H9 (cell line): Measurements from ENCODE around the gene SLC6A3. TPM values are rescaled to one million over a fixed set of nuclear protein-coding genes. Genes with fewer than 3 reads are reported as not detected.

Experiments
- DNase-seq: peaks from one replicate; pipeline ENCODE4 v3.0.0-alpha.2; 2017
- H2AFZ ChIP-seq: one replicate; pipeline ENCODE4 v1.6.1; 2013; ENCODE audit warnings: mild to moderate bottlenecking, low read length, control low read depth, moderate library complexity
- H2AK5ac ChIP-seq: 2 replicates; pipeline ENCODE4 v1.6.1; 2013; ENCODE audit warnings: low read length, control low read depth, mixed read lengths; ENCODE audit not compliant: insufficient read length
- H2BK120ac ChIP-seq: one replicate; pipeline ENCODE4 v1.6.1; 2013; ENCODE audit warnings: low read depth, mild to moderate bottlenecking, low read length, control low read depth, inconsistent platforms; ENCODE audit not compliant: poor library complexity, severe bottlenecking
- H2BK12ac ChIP-seq: 2 replicates; pipeline ENCODE4 v1.6.1; 2013; ENCODE audit warnings: low read length, control low read depth, mixed read lengths, low read depth; ENCODE audit not compliant: insufficient read length
- H2BK15ac ChIP-seq: 2 replicates; pipeline ENCODE4 v1.6.1; 2013; ENCODE audit warnings: low read depth, low read length, control low read depth
- H2BK20ac ChIP-seq: one replicate; pipeline ENCODE4 v1.6.1; 2013; ENCODE audit warnings: low read depth, mild to moderate bottlenecking, low read length, control low read depth, inconsistent platforms; ENCODE audit not compliant: poor library complexity, severe bottlenecking
- H2BK5ac ChIP-seq: 2 replicates; pipeline ENCODE4 v1.6.1; 2013; ENCODE audit warnings: low read length, control low read depth, mixed read lengths; ENCODE audit not compliant: insufficient read length
- H3K14ac ChIP-seq: 2 replicates; pipeline ENCODE4 v1.6.1; 2013; ENCODE audit warnings: low read length, control low read depth; ENCODE audit not compliant: insufficient read depth
- H3K18ac ChIP-seq: 2 replicates; pipeline ENCODE4 v1.6.1; 2013; ENCODE audit warnings: low read depth, mild to moderate bottlenecking, mixed read lengths, low read length, control low read depth; ENCODE audit not compliant: insufficient read length
- H3K23ac ChIP-seq: 2 replicates; pipeline ENCODE4 v1.6.1; 2013; ENCODE audit warnings: low read length, control low read depth, mixed read lengths, low read depth; ENCODE audit not compliant: insufficient read length
- H3K23me2 ChIP-seq: 2 replicates; pipeline ENCODE4 v1.6.1; 2013; ENCODE audit warnings: low read depth, mild to moderate bottlenecking, mixed read lengths, low read length, control low read depth; ENCODE audit not compliant: insufficient read length, poor library complexity, severe bottlenecking
- H3K27ac ChIP-seq: 2 replicates; pipeline ENCODE4 v1.5.1; 2013; ENCODE audit warnings: low read length, control low read depth, mixed read lengths, low read depth; ENCODE audit not compliant: insufficient read length
- H3K27me3 ChIP-seq: 2 replicates; pipeline ENCODE4 v1.6.1; 2013; ENCODE audit warnings: low read length, control low read depth, inconsistent platforms; ENCODE audit not compliant: insufficient read depth
- H3K4ac ChIP-seq: 2 replicates; pipeline ENCODE4 v1.6.1; 2013; ENCODE audit warnings: low read depth, mild to moderate bottlenecking, control low read depth, inconsistent platforms, low read length, moderate library complexity
- H3K4me1 ChIP-seq: 2 replicates; pipeline ENCODE4 v1.6.1; 2013; ENCODE audit warnings: low read length, control low read depth, inconsistent platforms; ENCODE audit not compliant: insufficient read depth
- H3K4me2 ChIP-seq: 2 replicates; pipeline ENCODE4 v1.6.1; 2013; ENCODE audit warnings: low read length, control low read depth, mixed read lengths; ENCODE audit not compliant: insufficient read length, insufficient read depth
- H3K56ac ChIP-seq: 2 replicates; pipeline ENCODE4 v1.6.1; 2013; ENCODE audit warnings: low read depth, mild to moderate bottlenecking, mixed read lengths, low read length, control low read depth; ENCODE audit not compliant: insufficient read length
- H3K79me1 ChIP-seq: 2 replicates; pipeline ENCODE4 v1.6.1; 2013; ENCODE audit warnings: low read depth, mild to moderate bottlenecking, moderate library complexity, low read length, control low read depth, inconsistent platforms; ENCODE audit not compliant: insufficient read depth, poor library complexity, severe bottlenecking
- H3K79me2 ChIP-seq: 2 replicates; pipeline ENCODE4 v1.6.1; 2013; ENCODE audit warnings: low read length, control low read depth, inconsistent platforms; ENCODE audit not compliant: insufficient read depth
- H3K9ac ChIP-seq: 2 replicates; pipeline ENCODE4 v1.6.1; 2013; ENCODE audit warnings: low read length, control low read depth, mixed read lengths; ENCODE audit not compliant: insufficient read length; ENCODE audit errors: extremely low read depth
- H3K9me3 ChIP-seq: one replicate; pipeline ENCODE4 v1.6.1; 2013; ENCODE audit warnings: low read depth, low read length, inconsistent platforms; ENCODE audit not compliant: control insufficient read depth
- H3T11ph ChIP-seq: one replicate; pipeline ENCODE4 v1.6.1; 2013; ENCODE audit warnings: mild to moderate bottlenecking, low read length, control low read depth, inconsistent platforms
- H4K20me1 ChIP-seq: one replicate; pipeline ENCODE4 v1.6.1; 2013; ENCODE audit not compliant: control insufficient read depth, insufficient read length, insufficient read depth
- H4K5ac ChIP-seq: 2 replicates; pipeline ENCODE4 v1.6.1; 2013; ENCODE audit warnings: low read depth, mild to moderate bottlenecking, mixed read lengths, low read length, control low read depth; ENCODE audit not compliant: insufficient read length
- H4K8ac ChIP-seq: replicated peaks from 2 replicates; pipeline ENCODE4 v1.6.1; 2013; ENCODE audit warnings: low read length, control low read depth, mixed read lengths, low read depth; ENCODE audit not compliant: insufficient read length
- H4K91ac ChIP-seq: 2 replicates; pipeline ENCODE4 v1.6.1; 2013; ENCODE audit warnings: low read depth, mild to moderate bottlenecking, moderate library complexity, mixed read lengths, low read length, control low read depth; ENCODE audit not compliant: insufficient read length
- H3K27ac Mint-ChIP-seq, 3 experiments: 2 replicates in 2 of 3; 3 replicates in 1 of 3; pipeline ENCODE4 v1.8.0; 2020 to 2021; ENCODE audit warnings: mixed read lengths in 3 of 3, mild to moderate bottlenecking in 1 of 3, moderate library complexity in 1 of 3
- H3K27me3 Mint-ChIP-seq: 2 replicates; pipeline ENCODE4 v1.8.0; 2021; ENCODE audit warnings: low read depth, mild to moderate bottlenecking, moderate library complexity, mixed read lengths
- H3K36me3 Mint-ChIP-seq, 3 experiments: 2 replicates in 2 of 3; 3 replicates in 1 of 3; pipeline ENCODE4 v1.8.0; 2020 to 2021; ENCODE audit warnings: low read depth in 3 of 3, mixed read lengths in 3 of 3; ENCODE audit not compliant: insufficient read depth in 1 of 3
- H3K4me1 Mint-ChIP-seq, 2 experiments: 2 replicates each; pipeline ENCODE4 v1.8.0; 2020; ENCODE audit warnings: mixed read lengths in 2 of 2
- H3K4me3 Mint-ChIP-seq, 2 experiments: 2 replicates in 1 of 2; 3 replicates in 1 of 2; pipeline ENCODE4 v1.8.0; 2020 to 2021; ENCODE audit warnings: mild to moderate bottlenecking in 2 of 2, mixed read lengths in 2 of 2, moderate library complexity in 1 of 2
- H3K9me3 Mint-ChIP-seq, 2 experiments: 2 replicates in 1 of 2; 3 replicates in 1 of 2; pipeline ENCODE4 v1.8.0; 2020; ENCODE audit warnings: mild to moderate bottlenecking in 2 of 2, mixed read lengths in 2 of 2, moderate library complexity in 1 of 2
- CTCF ChIP-seq: fragments of 200-600 bp; sonication (generic); conservative IDR thresholded peaks from 3 replicates; pipeline ENCODE4 v1.8.0; 2021; ENCODE audit warnings: antibody characterized with exemption, mild to moderate bottlenecking
- WGBS: extraction: QIAGEN DNeasy Blood & Tissue Kit; methylation state at CpG from one replicate; pipeline ENCODE4 v1.1.7; 2013; ENCODE audit warnings: missing lambda C conversion rate, low lambda C conversion rate, mixed read lengths; ENCODE audit not compliant: insufficient read length; ENCODE audit errors: extremely low coverage; 5-methylcytosine and 5-hydroxymethylcytosine counted together
- total RNA-seq: library from RNA; stranded (reverse); gene quantifications from 2 replicates; pipeline ENCODE4 v1.2.1, GENCODE V29; 2021

SLC6A3 gene
- total RNA-seq, 1 experiment from 2014 or later: 0.61 TPM

GRCh38 chr5:1363160-1363559, 82.1 kb downstream of the SLC6A3 start:
- no peak overlapping the region for H4K8ac ChIP-seq
- no peak for TF ChIP-seq CTCF
- Mint-ChIP-seq H3K36me3 (no peaks in the 10 kb centered on the region), H3K27ac (no peak overlapping the region), H3K4me3 (no peak overlapping the region), H3K27me3 (peaks cover 36% of the 10 kb centered on the region), H3K9me3 (no peaks in the 10 kb centered on the region), H3K4me1 (peaks cover 7 to 10% of the 10 kb centered on the region in 2 experiments)
- no peaks in the 10 kb centered on the region for H3K27me3 ChIP-seq
- H4K91ac ChIP-seq: peak overlapping the region; percentile 21
- no peak overlapping the region for H3T11ph ChIP-seq
- no CpG with 5 or more reads among the region's 6 CpGs for WGBS
- H3K23me2 ChIP-seq: no peaks in the 10 kb centered on the region
- no peak overlapping the region for H3K23ac ChIP-seq
- H2AFZ ChIP-seq: no peak overlapping the region
- H2BK120ac ChIP-seq: no peak overlapping the region
- H2BK12ac ChIP-seq: no peak overlapping the region
- no peak overlapping the region for H2BK5ac ChIP-seq
- no peaks in the 10 kb centered on the region for H3K4me1 ChIP-seq
- no peak overlapping the region; the same call in 1 of the 2 replicates for H3K14ac ChIP-seq
- no peak overlapping the region for H3K4me2 ChIP-seq
- H3K56ac ChIP-seq: no peak overlapping the region
- H3K4ac ChIP-seq: no peak overlapping the region
- no peak overlapping the region for H2BK20ac ChIP-seq
- no peaks in the 10 kb centered on the region for H3K79me1 ChIP-seq
- H2AK5ac ChIP-seq: no peak overlapping the region
- no peak for DNase-seq
- H3K9me3 ChIP-seq: no peaks in the 10 kb centered on the region
- no peaks in the 10 kb centered on the region for H3K79me2 ChIP-seq
- no peak overlapping the region for H3K9ac ChIP-seq
- H3K18ac ChIP-seq: no peak overlapping the region
- no peak overlapping the region for H3K27ac ChIP-seq
- no peaks in the 10 kb centered on the region for H4K20me1 ChIP-seq
- no peak overlapping the region for H4K5ac ChIP-seq
- no peak overlapping the region for H2BK15ac ChIP-seq
